Stimulated activated CD4-positive, alpha-beta T cell treated with anti-CD3 and anti-CD28 coated beads, Interleukin-4, amount 100 ng/mL, for 24 hours (primary cell): Measurements from ENCODE around the gene DHRS2.
"Not testable (repeated sequence)": the region's sequence is repeated elsewhere in the genome, so short reads cannot be mapped to it uniquely, and the experiment has no call there.

Experiments used
- DNase-seq: peaks from one replicate; pipeline ENCODE4 v3.0.0-alpha.2; 2020

DHRS2 gene

GRCh38 chr14:23634698-23635412 lies 1.3 kb upstream of the DHRS2 start:
- DNase-seq: not testable (repeated sequence)

GRCh38 chr14:23637312-23637654 lies 1.1 kb downstream of the DHRS2 start:
- not testable (repeated sequence) for DNase-seq

- not testable (repeated sequence) for DNase-seq
These were observed 1.7 kb downstream of the DHRS2 start for GRCh38 chr14:23637655-23638413.

GRCh38 chr14:23638414-23639047 lies 2.4 kb downstream of the DHRS2 start:
- no peak for DNase-seq

DNA sequence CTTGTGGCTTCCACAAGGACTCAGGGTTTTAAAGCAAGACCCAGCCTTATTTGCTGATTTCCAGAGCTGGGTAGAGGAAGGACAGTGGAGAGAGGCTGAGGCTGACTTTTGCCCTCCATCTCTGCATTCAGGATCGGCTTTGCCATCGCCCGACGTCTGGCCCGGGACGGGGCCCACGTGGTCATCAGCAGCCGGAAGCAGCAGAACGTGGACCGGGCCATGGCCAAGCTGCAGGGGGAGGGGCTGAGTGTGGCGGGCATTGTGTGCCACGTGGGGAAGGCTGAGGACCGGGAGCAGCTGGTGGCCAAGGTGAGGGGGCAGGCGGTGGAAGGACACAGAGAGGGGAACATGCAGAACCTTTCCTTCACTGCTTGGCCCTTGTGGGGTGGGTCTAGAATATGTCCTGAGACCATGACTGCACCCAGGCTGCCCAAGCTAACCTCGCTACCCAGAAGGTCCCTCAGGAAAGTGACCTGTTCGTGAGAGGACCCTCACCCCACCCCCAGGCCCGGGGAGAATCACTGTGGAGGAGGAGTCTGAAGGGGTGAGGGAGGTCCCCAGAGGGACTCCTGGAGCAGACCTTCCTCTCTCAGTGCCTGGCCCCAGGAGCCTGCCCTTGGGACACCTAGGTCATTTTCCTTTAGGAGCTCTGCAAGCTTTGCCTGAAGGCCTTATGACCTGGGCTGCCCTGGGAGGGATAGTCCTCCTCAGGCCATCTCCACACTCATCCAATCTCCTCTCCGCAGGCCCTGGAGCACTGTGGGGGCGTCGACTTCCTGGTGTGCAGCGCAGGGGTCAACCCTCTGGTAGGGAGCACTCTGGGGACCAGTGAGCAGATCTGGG lies 3.1 kb downstream of the DHRS2 start:
- no peak for DNase-seq

- DNase-seq: no peak
These were observed 3.8 kb downstream of the DHRS2 start for GRCh38 chr14:23639891-23640523.

- DNase-seq: no peak
These were observed 4.5 kb downstream of the DHRS2 start for GRCh38 chr14:23640524-23641141.

DNA sequence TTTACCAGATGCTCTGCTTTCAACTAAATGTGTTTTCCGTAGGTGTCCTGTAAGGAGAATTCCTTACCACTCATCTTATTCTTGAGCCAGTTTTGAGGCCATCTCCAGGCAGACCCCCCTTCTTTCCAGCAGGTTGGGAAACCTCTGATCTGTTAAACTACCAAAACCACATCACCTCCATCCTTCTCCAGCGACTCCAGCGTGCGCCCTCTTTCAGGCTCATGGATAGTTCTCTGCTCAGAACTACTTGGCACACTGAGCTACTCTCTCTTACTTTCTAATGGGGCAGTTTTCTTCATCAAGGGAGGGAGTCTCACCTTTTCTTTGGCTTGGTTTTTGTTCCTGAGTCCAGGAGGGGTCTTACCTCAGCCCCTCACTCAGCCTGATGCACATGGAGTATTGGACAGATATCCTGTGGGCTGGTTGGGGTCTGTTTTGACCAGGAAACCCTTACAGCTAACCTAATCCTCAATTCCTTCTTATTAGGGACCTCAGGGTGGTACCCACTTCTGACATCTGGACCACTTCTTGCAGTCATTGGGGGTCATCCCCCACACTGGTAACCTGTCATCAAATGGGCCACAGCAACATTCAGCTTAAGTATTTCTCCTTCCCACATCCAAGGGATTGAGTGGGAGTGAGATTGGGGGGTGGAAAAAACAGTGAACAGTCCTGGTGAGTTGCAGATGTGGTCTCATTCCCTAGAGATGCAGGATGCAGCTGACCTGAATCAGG lies 5.2 kb downstream of the DHRS2 start:
- DNase-seq: no peak

DNA sequence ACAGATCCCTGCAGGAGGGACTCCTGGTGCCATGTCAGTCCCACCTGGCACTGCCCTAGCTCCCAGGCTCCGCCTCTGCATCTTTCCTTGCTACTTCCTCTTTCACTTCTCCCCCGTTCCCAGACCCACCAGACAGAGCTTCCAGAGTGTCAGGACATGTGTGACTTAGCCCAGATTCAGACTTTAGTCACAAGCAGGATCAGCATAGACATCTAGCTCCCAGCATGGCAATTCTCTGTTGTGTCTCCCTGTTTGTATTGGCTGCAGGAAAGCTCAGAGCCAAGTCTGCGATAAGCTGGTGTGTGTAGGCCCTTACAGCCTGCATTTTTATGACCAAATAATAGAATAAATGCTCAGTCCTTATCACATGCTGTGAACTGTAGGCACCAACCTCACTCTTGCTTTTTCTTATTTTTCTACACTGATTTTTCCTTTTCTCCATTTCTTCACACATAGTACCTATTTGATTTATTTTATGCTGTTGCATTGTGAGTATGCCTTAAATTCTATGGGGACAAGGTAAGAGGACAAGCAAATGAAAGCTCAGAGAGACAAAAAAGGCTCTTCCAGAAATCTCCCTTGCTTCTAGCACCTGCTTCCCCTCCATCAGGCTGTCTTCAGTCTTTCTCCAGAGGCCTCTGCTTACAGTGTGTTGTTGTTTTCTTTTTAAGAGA lies 5.9 kb downstream of the DHRS2 start:
- DNase-seq: no peak

- DNase-seq: no peak
These were observed 7.5 kb downstream of the DHRS2 start for GRCh38 chr14:23643533-23644194.

DNA sequence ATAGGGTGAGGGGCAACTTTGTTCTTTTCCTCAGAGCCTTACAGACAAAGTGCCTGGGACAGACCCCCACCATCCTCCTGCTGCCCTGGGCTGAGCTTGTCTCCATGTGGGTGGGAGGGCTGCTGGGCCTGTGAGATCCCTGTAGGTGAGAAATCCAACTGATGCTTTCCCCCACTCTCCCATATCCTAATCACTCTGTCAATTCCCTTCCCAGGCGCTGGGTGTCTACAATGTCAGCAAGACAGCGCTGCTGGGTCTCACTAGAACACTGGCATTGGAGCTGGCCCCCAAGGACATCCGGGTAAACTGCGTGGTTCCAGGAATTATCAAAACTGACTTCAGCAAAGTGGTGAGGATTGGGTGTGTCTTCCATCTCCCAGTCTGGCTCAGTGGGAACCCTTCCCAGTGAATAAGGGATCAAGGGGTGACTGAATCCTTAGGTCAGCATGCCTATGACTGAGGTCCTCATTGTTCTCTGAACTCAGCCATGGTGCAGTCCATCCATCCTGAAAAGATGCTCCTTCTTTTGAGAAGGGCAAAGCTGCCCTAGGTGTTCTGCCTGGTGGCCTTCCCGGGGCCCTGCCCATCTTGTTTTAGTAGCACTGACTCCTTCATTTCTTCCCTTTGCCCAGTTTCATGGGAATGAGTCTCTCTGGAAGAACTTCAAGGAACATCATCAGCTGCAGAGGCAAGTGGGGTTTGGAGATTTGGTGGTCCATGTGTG lies 8.2 kb downstream of the DHRS2 start:
- no peak for DNase-seq

GRCh38 chr14:23644919-23645336 lies 8.8 kb downstream of the DHRS2 start:
- no peak for DNase-seq

- no peak for DNase-seq
These were observed 9.3 kb downstream of the DHRS2 start for GRCh38 chr14:23645504-23645811.

DNA sequence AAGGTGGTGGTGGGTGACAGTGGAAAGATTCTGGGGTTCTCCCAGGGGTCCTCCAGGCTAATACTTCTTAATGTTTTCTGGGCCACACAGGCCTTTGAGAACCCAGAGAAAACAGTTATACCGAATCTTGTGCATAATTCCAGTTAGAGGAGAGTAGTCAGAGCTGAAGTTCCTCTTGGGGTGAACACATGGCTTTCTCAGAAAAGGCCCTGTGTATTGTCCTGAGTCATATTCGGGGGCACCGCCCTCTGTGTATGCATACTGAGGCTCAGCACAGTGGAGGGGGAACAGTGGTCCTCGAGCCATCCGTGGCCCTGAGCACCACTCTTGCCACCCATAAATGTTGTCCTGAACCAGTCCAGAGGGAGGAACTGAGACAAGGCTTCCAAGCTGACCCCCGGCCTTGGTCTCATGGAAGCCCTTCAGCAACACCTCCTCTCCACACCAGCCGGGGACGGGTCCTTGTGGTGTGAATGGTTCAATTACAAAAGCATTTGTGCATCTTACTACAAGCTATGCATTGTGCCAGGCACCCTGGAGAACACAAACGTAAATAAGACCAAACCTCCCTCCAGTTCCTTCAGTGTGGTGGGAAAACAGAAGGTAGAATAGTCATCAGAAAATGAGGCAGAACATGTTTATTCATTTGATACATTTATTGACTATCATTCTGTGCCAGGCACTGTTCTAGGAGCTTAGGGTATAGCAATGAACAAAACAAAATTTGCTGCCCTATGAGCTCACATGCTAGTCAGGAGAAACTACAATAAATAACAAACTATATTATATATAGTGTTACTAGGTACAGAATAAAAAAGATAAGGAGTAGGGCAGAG lies 9.9 kb downstream of the DHRS2 start:
- DNase-seq: no peak

GRCh38 chr14:23646648-23647549 lies 10.7 kb downstream of the DHRS2 start:
- DNase-seq: no peak

GRCh38 chr14:23647619-23648018 lies 11.5 kb downstream of the DHRS2 start:
- no peak for DNase-seq

GRCh38 chr14:23648764-23649460 lies 12.7 kb downstream of the DHRS2 start:
- no peak for DNase-seq
